B cell (primary cell): ENCODE data around the gene DNM2.

Source experiments
- EZH2 ChIP-seq: IDR thresholded peaks from 2 replicates; pipeline ENCODE4 v1.6.1; 2012; ENCODE audit warnings: borderline replicate concordance, low read depth, mild to moderate bottlenecking, moderate library complexity, low read length; ENCODE audit not compliant: insufficient read depth, poor library complexity, severe bottlenecking
- TF ChIP-seq, protein P1 (sequence below): fragments of 200-600 bp; IDR thresholded peaks from one replicate; pipeline ENCODE4 v1.8.0; 2022; ENCODE audit warnings: antibody characterized with exemption, mild to moderate bottlenecking

DNA sequence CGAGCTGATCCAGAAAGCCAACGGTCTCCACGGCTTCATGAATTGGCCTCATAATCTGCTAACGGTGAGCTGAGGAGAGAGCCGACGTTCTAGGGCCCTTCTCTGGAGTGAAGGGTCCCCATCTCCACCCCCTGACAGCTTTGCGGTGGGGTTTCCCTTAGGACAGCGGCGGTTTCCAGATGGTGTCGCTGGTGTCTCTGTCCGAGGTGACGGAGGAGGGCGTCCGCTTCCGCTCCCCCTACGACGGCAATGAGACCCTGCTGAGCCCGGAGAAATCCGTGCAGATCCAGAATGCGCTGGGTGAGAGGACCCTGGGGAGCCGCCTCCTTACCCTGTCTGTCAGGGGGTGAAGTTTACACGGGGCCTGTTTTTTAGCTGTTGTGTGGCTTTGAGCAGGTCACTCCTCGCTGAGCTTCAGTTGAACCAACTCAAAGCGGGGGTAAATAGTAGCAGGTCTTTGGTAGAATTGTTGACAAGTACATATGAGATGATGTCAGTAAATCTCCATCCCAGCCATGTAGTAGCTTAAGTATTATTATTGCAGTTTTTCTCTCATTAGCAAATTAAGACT, 15.8 kb upstream of the DNM2 start:
- TF ChIP-seq, protein P1, sequence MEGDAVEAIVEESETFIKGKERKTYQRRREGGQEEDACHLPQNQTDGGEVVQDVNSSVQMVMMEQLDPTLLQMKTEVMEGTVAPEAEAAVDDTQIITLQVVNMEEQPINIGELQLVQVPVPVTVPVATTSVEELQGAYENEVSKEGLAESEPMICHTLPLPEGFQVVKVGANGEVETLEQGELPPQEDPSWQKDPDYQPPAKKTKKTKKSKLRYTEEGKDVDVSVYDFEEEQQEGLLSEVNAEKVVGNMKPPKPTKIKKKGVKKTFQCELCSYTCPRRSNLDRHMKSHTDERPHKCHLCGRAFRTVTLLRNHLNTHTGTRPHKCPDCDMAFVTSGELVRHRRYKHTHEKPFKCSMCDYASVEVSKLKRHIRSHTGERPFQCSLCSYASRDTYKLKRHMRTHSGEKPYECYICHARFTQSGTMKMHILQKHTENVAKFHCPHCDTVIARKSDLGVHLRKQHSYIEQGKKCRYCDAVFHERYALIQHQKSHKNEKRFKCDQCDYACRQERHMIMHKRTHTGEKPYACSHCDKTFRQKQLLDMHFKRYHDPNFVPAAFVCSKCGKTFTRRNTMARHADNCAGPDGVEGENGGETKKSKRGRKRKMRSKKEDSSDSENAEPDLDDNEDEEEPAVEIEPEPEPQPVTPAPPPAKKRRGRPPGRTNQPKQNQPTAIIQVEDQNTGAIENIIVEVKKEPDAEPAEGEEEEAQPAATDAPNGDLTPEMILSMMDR: no peak
- no peak for TF ChIP-seq EZH2
